HL-60/S4 treated with retinoic acid at 250 ng/mL for 4 days and 3 days (cell line): ENCODE data around the gene APOA4.

Source experiments
- in situ Hi-C: fragments of 300-500 bp; cut with MboI; formaldehyde crosslinking; loops from 2 replicates; pipeline ENCODE4 v1.7.0; 2022; ENCODE audit warnings: low sequenced_read_pairs

APOA4 gene

DNA sequence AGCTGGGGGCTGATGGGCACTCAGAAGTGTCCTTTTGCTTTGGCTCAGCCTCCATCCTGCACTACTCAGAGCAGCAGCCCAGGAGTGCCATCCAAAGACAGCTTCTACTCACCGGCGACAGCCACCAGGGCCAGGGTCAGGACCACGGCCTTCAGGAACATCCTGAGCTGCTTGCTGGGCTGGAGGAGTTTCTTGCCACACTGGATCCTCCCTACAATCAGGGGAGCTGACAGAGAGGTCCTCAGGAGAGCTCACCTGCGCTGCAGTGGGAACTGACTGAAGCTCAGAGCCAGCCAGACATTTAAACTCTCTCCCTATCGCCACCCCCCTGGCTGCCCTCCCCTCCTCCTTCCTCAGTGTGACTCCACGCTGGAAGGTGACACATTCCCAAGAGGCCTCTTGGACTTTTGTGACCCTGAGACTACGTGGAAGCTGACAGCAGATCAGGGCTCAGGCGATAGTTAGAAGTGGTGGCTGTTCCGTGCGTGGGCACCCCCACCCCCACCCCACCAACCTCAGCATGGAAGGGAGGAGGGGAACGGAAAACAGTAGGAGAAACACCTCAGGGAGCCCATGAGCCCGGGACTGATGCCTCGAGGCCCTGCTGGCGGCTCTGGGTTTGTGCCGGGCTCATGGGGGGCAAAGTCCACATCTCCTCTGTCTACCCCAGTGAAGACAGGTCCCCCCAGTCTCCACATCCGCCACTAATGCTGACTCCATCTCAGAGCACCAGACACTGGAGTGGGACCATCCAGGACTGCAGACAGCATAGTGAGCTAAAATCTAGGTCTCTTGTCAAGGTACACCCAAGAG lies at the start of gene APOA4:
TSS of gene APOA4 (minus strand) at position 274 of the 813 bp plus-strand sequence. CDS start at position 161, 113 bp downstream.
- in situ Hi-C loops = no loop called here

DNA sequence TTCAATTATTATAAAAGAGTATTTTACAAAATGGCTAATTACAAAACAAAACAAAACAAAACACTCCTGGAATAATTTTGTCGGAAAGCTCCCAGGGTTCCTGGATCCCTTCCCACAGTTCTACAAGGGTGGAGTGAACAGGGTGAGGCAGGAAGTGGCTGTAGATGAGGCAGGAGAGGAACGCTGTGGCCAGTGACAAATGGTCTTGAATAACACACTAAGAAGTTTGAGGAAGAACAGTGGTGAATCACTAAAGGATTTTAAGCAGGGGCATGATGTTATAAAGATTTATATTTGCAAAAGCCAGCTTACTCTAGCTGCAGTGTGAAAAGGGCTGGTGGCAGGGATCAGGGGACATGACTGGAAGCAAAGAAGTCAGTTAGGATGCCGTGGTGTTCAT lies 48.1 kb upstream of the APOA4 start:
- in situ Hi-C loops = loop anchor here (10.0 kb wide), 1 partner anchor 234 kb away; no protein-coding TSS in a partner anchor

DNA sequence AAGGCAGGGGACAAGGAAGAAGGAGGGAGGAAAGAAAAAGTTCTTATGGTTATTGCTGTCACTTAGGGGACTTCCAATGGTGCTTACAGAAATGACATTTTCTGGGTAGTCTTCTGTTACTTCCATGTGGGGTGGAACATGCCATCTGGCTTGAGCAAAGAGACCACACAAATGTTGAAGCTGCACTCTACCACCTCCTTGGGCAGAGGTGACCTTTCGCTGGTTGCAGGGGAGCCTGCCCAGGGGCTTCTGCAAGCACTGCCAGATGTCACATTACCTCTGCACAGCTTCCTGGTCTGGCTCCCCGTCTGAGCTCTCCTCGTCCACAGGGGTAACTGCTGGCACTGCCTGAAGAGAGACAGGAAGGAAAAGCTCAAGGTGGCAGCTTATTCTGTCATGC lies 47.0 kb upstream of the APOA4 start:
- in situ Hi-C loops = loop anchor here (10.0 kb wide), 1 partner anchor 235 kb away; no protein-coding TSS in a partner anchor

DNA sequence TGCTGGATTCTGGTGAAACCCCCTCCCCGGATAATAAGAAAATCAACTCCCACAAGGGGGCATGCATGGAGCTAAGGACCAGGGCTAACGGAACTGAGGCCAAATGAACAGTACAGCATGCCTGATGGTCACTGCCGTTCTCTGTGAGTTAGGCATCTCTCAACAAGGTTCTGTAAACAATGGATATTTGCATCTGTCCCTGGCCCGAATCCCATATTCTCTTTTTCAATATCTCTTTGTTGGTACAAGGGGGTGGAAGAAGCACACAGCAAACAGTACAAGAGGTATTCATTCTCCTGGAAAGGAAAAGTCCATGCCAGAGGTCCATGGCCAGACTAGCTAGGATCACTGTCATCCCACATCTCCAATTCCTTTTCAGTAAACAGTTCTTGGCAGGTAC lies 46.5 kb upstream of the APOA4 start:
- in situ Hi-C loops = loop anchor here (10.0 kb wide), 1 partner anchor 235 kb away; no protein-coding TSS in a partner anchor

DNA sequence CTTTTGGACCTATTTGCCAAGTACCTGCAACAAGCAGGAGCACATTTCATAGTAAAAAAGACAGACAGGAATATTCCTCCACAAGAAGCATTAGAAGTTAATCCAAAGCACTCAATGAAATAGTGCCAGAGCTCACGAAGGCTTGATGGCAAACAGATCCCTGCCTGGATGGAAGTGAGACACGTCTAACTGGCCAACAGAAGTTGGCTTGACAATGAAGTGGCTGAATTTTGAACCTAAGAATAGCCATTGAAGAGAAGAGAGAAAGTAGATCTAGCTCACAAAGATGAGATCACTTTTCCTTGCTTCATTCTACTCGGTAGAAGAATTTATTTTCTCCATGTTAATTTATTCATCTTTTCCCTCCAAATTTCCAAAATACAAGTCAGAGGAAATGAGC lies 45.0 kb upstream of the APOA4 start:
- in situ Hi-C loops = no loop called here

DNA sequence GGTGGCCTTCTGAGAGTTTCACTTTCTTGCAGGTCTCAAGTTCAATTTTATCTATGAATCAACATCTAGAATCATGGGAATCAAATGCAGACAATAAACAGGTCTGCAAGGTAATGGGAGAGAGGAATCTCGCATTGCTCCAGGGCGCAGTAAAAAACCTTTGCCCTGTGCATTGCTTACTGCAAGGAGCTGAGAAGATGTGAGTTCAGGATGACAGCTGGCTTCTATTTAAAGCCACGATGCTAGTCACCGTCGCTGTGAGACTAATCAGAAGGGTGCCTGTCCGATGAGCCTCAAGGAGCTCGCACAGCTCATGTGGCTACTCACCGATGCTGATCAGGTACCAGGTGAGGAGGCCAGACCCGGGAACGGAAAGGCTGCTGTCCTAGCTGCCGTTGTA lies 44.5 kb upstream of the APOA4 start:
- in situ Hi-C loops = no loop called here

DNA sequence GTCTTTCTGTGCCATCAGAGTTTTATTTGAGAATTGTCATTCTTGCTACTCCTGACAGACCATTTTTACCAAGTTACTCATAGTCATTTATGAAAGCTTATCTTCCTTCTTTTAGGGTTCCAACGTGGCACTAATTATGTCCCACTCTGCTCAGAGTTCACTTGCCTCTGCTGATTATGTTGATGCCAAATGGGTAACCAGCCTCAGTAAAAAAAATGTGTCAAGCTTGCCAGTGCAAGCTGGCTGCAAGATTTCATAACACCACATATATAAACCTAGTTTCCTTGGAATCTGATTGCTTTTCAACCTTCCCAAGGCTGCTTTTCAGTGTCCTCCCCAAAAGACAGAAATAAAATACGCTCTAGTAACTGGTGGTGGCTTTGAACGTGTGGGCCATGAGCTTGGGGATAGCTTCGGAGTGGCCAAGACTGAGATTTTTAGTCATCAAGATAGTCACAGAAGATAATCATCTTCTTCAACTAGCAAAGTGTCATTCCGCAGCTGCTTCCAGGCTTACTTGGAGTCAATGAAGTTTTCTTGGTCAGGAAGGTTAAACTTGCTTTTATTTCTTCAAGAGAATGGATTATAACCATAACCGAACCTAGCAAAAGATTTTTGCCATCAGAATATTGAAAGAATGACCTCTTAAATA lies 43.8 kb upstream of the APOA4 start:
- in situ Hi-C loops = no loop called here

DNA sequence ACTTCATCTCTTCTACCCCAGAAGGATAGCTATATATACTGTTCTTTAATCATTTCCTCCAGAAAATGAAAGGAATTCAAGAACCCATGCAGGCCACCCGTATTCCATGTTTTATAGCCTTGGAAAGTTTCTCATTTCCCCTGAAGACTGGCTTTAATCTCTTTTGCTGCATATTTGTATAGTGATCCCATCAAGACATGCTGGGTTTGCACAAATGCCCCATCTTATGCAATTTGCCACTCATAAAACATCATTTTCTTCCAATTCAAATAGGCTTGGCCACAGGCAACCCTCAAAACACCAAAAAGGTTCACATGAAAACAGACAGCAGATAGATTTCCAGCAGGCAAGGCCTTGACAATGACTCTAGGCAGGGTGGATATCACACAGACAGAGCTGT lies 42.6 kb upstream of the APOA4 start:
- in situ Hi-C loops = no loop called here

DNA sequence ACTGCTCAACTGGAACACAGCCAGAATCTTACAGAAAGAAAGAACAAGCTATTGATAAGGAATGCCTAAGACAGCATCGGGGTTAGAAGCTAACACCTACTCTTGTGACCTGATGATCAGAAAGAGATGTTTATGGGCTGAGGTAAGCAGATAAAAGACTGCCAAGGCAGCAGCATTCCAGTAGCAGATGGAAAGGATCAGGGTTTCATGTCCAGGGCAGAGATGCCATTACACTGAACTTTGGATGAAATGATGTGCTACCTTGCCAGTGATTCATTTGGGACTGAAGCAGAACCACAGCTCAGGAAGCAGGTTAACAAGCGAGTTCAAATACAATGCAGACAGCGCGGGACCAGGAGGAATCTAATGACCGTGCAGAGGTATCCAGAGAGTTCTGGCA lies 41.4 kb upstream of the APOA4 start:
- in situ Hi-C loops = no loop called here

DNA sequence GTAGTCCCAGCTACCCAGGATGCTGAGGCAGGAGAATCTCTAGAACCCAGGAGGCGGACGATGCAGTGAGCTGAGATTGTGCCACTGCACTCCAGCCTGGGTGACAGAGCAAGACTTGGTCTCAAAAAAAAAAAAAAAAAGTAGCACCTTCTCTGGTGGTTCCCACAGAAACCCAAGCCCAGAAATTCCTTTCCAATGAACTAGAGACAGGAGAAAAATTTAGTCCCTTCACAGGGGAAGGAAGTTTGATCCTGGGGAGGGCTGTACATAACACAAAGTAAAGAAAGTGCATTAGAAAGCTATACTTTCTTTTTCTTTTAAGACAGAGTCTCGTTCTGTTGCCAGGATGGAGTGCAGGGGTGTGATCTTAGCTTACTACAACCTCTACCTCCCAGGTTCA lies 39.8 kb upstream of the APOA4 start:
- in situ Hi-C loops = no loop called here

DNA sequence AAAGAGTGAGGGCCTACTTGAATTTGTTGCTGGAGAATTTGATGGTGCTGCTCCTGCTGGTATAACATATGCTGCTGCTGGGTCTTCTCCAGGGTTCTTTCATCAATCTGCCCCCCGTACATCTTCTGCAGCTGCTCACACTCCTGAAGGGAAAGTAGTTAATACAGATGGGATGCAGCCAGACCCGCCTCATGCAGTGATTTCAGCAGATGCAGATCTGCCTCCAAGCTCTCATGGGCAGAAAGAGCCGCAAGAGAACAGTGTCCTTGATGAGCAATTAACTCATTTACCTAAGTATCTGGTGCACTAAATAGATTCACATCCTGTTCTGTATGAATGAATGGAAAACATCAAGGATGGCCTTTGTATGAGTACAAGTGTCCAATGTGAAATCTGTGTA lies 39.1 kb upstream of the APOA4 start:
- in situ Hi-C loops = no loop called here

DNA sequence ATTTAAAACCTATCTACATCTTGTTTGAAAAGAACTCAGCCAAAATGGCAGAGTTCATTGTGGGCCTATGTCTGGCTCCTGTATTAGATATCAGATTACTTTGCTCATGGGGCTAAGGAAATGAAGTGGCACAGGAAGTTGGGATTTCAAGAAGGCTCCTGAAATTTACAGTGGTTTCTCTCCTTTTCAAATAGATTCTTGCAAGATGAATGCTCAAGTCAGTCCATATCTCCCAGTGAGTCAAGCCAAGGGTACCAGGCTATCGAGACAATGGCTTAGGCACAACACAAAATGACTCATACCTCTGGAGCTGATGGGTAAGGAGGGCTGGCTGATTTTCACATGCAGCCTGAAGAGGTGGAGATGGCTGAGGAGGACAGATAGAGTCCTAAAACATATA lies 38.4 kb upstream of the APOA4 start:
- in situ Hi-C loops = no loop called here

DNA sequence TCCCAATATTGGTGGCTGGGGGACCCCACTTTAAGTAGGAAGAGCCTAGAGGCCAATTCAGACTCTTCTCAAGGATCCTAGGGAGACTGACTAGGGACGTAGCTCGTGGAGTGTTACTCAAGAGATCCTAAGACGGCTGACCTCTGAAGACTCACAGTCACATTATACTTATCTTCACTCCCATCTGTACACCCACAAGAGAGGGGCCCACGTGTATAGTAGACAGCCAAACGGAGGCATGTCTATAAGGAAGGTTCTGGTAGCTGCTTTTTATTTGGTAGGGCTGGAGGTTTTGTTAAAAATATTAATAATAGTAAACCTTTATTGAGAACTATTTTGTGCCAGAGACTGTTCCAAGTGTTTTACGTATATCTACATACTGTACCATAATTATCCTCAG lies 37.2 kb upstream of the APOA4 start:
- in situ Hi-C loops = no loop called here

DNA sequence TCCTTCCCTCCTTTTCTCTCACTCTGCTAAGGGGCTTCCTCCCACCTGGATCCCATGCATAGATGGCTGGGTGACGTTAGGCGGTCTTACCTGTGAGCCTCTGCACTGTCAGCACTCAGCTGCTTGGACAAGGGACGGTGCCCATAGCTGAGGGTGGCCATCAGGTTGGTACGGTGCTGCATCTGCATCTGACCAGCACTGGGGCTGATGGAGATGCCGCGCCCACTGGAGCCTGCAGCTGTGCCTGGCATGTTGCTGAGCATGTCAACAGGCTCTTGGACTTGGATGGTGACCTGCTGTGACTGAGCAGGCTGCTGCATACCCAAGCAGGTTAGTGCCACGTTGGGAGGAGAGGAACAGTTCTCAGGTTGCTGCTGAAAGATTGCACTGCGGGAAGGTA lies 36.1 kb upstream of the APOA4 start:
- in situ Hi-C loops = no loop called here

DNA sequence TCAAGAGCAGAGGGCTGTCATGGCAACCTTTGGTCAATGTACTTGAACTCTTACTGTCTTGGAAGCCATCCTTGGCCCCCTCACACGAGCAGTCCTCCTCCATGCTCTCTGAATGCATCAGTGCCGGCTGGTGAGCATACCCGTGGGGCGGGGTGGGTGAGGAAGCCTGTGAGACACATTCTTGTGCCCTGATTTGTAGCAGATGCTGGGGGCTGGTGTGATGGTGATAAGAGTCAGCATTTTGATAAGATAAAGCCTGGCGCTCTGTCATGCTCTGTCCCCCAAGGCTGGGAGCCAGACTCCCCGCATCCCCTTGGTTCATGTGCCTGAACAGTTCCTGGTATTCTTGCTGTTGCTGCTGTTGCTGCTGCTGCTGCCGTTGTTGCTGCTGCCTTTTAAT lies 34.8 kb upstream of the APOA4 start:
- in situ Hi-C loops = no loop called here

DNA sequence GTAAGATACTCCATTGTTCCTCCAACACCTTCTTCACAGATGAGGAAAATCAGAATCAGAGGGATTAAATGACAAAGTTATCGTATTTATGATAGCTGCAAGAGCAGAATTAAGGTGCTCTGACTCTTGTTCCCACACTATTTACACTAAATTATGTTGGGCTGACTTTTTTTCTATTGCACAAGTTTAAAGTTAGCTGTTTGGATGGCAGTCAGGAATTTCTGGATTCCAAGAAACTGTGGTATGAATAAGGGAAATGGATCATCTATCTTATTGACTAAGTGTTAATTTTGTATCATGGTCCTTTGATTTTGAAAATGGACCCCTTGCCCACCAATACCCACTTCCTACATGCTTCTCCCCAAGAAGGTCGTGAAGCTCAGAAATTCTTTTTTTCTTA lies 34.2 kb upstream of the APOA4 start:
- in situ Hi-C loops = no loop called here

DNA sequence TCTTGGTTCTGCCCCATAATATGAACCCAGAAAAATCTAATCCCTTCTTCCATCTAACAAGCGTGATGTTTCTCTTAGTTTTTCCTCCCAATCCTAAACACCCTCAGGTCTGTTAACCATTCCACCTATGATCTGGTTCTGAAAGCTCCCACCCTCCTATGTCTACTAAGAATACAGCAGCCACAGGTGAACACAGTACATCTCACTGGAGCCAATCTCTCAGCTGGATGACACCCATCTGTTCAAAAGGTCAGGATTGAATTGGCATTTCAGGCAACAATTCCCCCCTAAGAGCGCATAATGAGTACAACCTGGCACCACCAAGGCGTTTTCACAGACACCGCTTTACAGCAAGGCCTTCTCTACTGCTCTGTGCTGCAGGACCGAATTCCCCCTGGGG lies 33.3 kb upstream of the APOA4 start:
- in situ Hi-C loops = no loop called here

DNA sequence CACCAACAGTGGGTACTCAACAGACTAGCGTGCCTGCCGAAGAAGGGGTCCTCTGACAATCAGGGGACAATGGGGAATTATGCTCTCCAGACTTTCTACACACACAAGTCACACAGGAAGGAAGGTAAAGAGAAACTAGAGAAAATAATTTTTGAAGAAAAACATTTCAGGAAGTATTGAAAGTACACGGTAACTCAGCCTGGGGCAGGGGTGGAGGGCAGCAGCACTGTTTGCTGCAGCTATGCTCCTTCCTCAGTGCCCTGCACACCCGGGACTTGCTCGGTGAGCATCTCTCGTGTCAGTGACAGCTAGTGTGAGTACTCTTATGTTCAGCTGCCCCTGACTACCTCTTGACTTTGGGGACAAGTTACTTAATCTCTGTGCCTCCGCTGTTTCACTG lies 32.3 kb upstream of the APOA4 start:
- in situ Hi-C loops = no loop called here

DNA sequence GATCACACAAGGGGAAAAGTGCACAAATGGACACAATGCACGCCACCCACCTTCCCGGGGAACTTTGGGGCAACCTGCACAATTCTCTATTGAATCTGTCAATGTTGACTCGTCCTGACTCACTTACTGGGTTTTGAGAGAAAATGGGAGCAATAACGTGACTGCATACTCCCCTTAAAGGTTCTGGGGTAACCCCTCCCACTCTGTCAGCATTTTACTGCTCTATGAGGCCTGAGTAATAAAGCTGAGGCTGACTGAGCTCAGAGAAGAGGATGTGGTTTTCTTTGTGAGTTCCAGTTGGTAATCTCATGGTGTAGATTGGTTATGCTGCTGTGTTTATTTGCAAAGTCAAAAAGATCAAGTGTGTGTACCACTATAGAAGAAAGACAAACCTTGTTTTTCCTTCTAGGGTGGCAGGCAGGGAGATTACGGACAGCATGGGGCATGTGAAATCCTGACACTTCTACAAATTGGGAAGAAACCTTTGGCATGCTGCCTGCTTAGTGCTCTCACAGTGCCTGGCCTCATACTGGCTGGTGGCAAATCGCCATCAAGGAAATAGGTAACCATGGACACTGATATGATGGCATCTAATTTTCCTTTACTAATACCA lies 30.5 kb upstream of the APOA4 start:
- in situ Hi-C loops = no loop called here

DNA sequence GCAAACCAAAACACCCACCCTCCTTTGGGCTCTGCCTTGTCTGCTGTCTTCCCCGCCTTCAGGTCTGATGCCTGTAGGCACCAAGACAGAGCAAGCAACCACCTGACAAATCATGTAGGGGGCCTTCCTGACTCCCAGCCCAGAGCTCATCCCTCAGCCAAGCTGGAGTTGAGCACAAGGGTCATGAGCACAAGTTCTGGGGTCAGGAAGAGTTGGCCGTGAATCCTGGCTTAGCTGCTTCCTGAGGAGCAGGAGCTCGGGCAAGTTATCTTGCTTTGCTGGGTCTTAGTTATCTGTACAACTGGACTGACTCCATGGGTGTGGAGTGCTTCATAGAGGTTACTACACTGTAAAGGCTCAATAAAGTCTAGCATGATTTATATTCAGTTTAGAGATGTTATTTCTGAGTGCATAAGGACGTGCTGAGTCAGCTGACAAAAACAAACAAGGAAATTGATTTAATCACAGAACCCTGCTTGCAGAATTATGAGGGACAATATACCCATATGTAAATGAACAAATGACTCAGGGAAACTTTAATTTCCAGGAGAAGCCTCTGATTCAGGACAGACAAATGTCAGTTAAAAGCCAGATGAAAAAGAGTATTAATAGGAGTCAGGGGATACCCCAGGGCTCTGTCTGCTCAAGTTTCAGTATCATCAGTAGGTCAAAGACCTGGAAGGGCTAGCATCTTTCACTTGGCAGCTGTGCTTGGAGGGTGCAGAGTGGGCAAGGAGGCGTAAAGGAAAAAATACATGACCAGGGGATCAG lies 29.3 kb upstream of the APOA4 start:
- in situ Hi-C loops = no loop called here

DNA sequence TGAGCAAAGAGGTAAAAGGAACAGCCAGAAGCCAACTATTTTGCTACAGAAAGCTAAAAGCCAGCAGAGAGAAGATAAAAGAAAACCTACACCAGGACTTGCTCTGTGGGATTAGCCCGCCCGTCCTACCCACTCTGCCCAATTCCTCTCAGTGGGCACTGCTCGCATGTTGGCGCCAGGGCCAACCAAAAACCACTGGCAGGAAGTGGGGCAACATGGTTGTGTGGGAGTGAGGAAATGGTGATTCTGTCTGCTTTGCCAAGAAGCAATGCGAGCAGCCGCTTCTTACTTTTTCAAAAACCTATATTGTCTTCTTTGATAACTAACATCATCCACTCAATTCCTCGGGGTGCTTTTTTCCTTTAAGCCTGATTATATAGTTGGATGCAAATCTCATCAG lies 28.5 kb upstream of the APOA4 start:
- in situ Hi-C loops = no loop called here
